Right atrium auricular region (tissue), 2 donors: Measurements from ENCODE around the gene CDCA4. TPM values are rescaled to one million over a fixed set of nuclear protein-coding genes. Genes with fewer than 3 reads are reported as not detected.

Experiments used
- DNase-seq: peaks from one replicate; pipeline ENCODE4 v3.0.0-alpha.2; 2019; ENCODE audit warnings: low spot score
- H3K27ac ChIP-seq, 2 donors: fragments of 200-600 bp; sonication (generic); 1 replicate in 1 of 2; 2 replicates in 1 of 2; pipeline ENCODE4 v1.5.1; 2016 to 2019
- H3K27me3 ChIP-seq, 2 donors: fragments of 200-600 bp; sonication (generic); one replicate each; pipeline versions ENCODE4 v1.5.1 to v1.6.0; 2017 to 2019
- H3K36me3 ChIP-seq: fragments of 200-600 bp; sonication (generic); one replicate; pipeline ENCODE4 v1.5.1; 2016
- H3K4me1 ChIP-seq, 2 donors: fragments of 200-600 bp; sonication (generic); one replicate each; pipeline versions ENCODE4 v1.5.1 to v1.6.0; 2017 to 2019
- H3K4me3 ChIP-seq, 2 donors: fragments of 200-600 bp; sonication (generic); 1 replicate in 1 of 2; 2 replicates in 1 of 2; pipeline ENCODE4 v1.5.1; 2017 to 2019; ENCODE audit warnings: mild to moderate bottlenecking in 1 of 2, moderate library complexity in 1 of 2
- H3K9me3 ChIP-seq, 2 donors: fragments of 200-600 bp; sonication (generic); one replicate each; pipeline ENCODE4 v1.5.1; 2019
- CTCF ChIP-seq, 2 donors: fragments of 200-600 bp; sonication (generic); IDR thresholded peaks; one replicate each; pipeline ENCODE4 v1.5.1; 2019; ENCODE audit warnings: antibody characterized with exemption in 2 of 2
- total RNA-seq, 2 donors: library from RNA; depleted of rRNA; stranded (reverse); fragments of >200 nt; gene quantifications; one replicate each; pipeline ENCODE4 v1.1.0, GENCODE V29; 2016

CDCA4 gene
- total RNA-seq, 2 donors from 2014 or later, result 3.3 to 5.1 TPM

DNA sequence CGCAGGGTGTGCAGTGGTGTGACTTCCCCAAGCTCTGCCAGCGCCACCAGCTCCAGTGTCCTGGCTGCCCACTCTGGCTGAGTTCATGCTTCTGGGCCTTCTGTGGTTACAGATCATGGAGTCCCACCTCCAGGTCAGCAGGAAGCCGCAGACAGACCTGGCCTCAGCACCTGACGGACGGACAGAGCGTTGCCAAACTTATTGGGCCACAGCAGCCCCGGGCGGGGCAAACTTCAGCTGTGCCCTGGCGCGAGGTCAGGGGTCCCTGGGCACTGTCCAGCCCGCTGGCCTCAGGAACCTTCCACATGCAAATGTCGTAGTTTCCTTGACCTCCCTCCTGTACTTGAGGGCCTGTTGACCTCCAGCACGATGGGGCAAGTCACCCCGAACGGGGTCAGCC is 33.1 kb upstream of the CDCA4 start:
- no peak for TF ChIP-seq CTCF (IDR thresholded peaks at IDR 0.05)
- DNase-seq, result no peak
- no peaks in the 10 kb centered on the region for H3K27me3 ChIP-seq
- H3K36me3 ChIP-seq, result no peaks in the 10 kb centered on the region
- no peak overlapping the region for H3K27ac ChIP-seq
- H3K4me1 ChIP-seq, result peaks cover 0 to 6% of the 10 kb centered on the region in 2 donors
- H3K9me3 ChIP-seq, result no peaks in the 10 kb centered on the region
- H3K4me3 ChIP-seq, result no peak overlapping the region

GRCh38 chr14:105053421-105053820 is 32.5 kb upstream of the CDCA4 start:
- no peak for TF ChIP-seq CTCF (IDR thresholded peaks at IDR 0.05)
- Histone ChIP-seq H3K27ac (no peak overlapping the region), H3K9me3 (no peaks in the 10 kb centered on the region), H3K4me3 (no peak overlapping the region), H3K4me1 (peaks cover 0 to under 1% of the 10 kb centered on the region in 2 donors), H3K36me3 (no peaks in the 10 kb centered on the region), H3K27me3 (no peaks in the 10 kb centered on the region)
- no peak for DNase-seq

DNA sequence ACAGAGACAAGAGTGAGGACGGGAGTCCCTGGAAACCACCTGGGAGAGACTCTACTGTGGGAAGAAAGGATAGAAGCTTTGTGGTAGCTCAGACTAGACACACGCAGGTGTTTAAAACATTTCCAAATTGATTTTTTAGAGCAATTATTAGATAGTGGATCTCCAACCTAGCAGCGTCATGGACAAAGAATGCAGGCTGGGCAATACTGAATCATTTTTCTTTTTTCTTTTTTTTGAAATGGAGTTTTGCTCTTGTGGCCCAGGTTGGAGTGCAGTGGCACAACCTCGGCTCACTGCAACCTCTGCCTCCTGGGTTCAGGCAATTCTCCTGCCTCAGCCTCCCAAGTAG is 31.2 kb upstream of the CDCA4 start:
- Histone ChIP-seq H3K36me3 (no peaks in the 10 kb centered on the region), H3K27me3 (no peaks in the 10 kb centered on the region), H3K9me3 (no peaks in the 10 kb centered on the region)

GRCh38 chr14:105051182-105052109 is 30.6 kb upstream of the CDCA4 start:
- no peaks in the 10 kb centered on the region for H3K36me3 ChIP-seq
- no peak for DNase-seq
- TF ChIP-seq CTCF (IDR thresholded peaks at IDR 0.05), result no peak
- H3K4me3 ChIP-seq, result no peak overlapping the region
- no peak overlapping the region for H3K27ac ChIP-seq
- H3K4me1 ChIP-seq, result no peaks in the 10 kb centered on the region
- H3K9me3 ChIP-seq, result no peaks in the 10 kb centered on the region
- H3K27me3 ChIP-seq, result no peaks in the 10 kb centered on the region

More for the DNA sequence above, 31.2 kb upstream of the CDCA4 start:
- Histone ChIP-seq H3K27ac (no peak overlapping the region), H3K4me3 (no peak overlapping the region), H3K4me1 (no peaks in the 10 kb centered on the region)
- no peak for TF ChIP-seq CTCF (IDR thresholded peaks at IDR 0.05)
- no peak for DNase-seq

DNA sequence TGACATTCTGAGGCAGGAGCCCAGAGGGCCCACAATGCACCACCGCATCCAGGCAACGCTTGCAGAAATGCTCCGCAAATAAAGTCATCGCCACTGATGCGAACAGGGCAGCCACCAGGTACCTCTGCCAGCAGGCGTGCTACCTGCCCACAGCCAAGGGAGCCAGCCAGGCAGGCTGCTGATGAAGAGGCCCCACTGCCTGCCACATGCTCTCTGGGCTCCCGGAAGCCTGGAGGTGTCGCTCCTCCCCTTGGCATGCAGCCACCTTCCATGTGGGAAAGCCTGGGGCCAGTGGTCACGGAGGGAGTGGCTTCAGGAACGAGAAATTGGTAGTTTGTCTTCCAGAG is 29.6 kb upstream of the CDCA4 start:
- Histone ChIP-seq H3K4me3 (no peak overlapping the region), H3K27ac (no peak overlapping the region), H3K27me3 (no peaks in the 10 kb centered on the region), H3K36me3 (no peaks in the 10 kb centered on the region), H3K4me1 (no peaks in the 10 kb centered on the region), H3K9me3 (no peaks in the 10 kb centered on the region)
- DNase-seq, result no peak
- no peak for TF ChIP-seq CTCF (IDR thresholded peaks at IDR 0.05)
